IMR-90 (cell line): ENCODE data around the gene IL4. TPM values are rescaled to one million over a fixed set of nuclear protein-coding genes. Genes with fewer than 3 reads are reported as not detected.
"Not testable (repeated sequence)": the region's sequence is repeated elsewhere in the genome, so short reads cannot be mapped to it uniquely, and the experiment has no call there.

ENCODE experiments used
- ATAC-seq: fragments of 200-7000 bp; cut with Tn5 transposase; 2 replicates; pipeline ENCODE4 v1.9.1; 2020; ENCODE audit warnings: low read depth, mild to moderate bottlenecking, moderate library complexity
- BruUV-seq: library from RNA; stranded (reverse); fragments of 400-500 nt; replicated peaks from 2 replicates; lab custom pipeline; 2021; lab: Mats Ljungman, UMichigan
- CTCF ChIA-PET: fragments of 300-600 bp; formaldehyde crosslinking; extraction: SDS; loops from one replicate; lab custom pipeline; 2021; ENCODE audit warnings: antibody characterized with exemption; lab: Yijun Ruan, JAX
- POLR2A ChIA-PET: fragments of 300-600 bp; sonication (Branson Sonifier 250); formaldehyde crosslinking; loops from one replicate; lab custom pipeline; 2022; ENCODE audit warnings: antibody characterized with exemption; ENCODE audit not compliant: unreplicated experiment; lab: Charles Lee
- DNase-seq: peaks from one replicate; pipeline ENCODE4 v3.0.0; 2013
- H2AFZ ChIP-seq: replicated peaks from 2 replicates; pipeline ENCODE3; 2013; ENCODE audit warnings: low read length, mild to moderate bottlenecking; ENCODE audit not compliant: poor library complexity
- H2AK5ac ChIP-seq: 2 replicates; pipeline ENCODE4 v1.6.1; 2013; ENCODE audit warnings: low read depth, low read length, inconsistent platforms
- H2AK9ac ChIP-seq: replicated peaks from 2 replicates; pipeline ENCODE3; 2013; ENCODE audit warnings: mild to moderate bottlenecking, low read depth, low read length, moderate library complexity; ENCODE audit not compliant: poor library complexity
- H2BK120ac ChIP-seq: 2 replicates; pipeline ENCODE4 v1.6.1; 2013; ENCODE audit warnings: low read depth, low read length, inconsistent platforms
- H2BK15ac ChIP-seq: 3 replicates; pipeline ENCODE4 v1.6.1; 2013; ENCODE audit warnings: low read depth, low read length, inconsistent platforms
- H2BK20ac ChIP-seq: 2 replicates; pipeline ENCODE4 v1.6.1; 2013; ENCODE audit warnings: low read depth, mild to moderate bottlenecking, inconsistent platforms, low read length, moderate library complexity
- H2BK5ac ChIP-seq: 2 replicates; pipeline ENCODE4 v1.6.1; 2013; ENCODE audit warnings: mild to moderate bottlenecking, low read depth, low read length, inconsistent platforms; ENCODE audit not compliant: poor library complexity, severe bottlenecking
- H3K14ac ChIP-seq: replicated peaks from 2 replicates; pipeline ENCODE4 v1.6.1; 2013; ENCODE audit warnings: low read depth, low read length, inconsistent platforms
- H3K18ac ChIP-seq: 2 replicates; pipeline ENCODE4 v1.6.1; 2013; ENCODE audit warnings: low read depth, low read length, control low read depth
- H3K23ac ChIP-seq: 2 replicates; pipeline ENCODE4 v1.6.1; 2013; ENCODE audit warnings: low read depth, low read length, inconsistent platforms
- H3K27ac ChIP-seq: 2 replicates; pipeline ENCODE4 v1.5.1; 2013; ENCODE audit warnings: mild to moderate bottlenecking, control low read depth, low read length; ENCODE audit not compliant: insufficient read depth
- H3K27me3 ChIP-seq: 2 replicates; pipeline ENCODE4 v1.6.1; 2013; ENCODE audit warnings: low read length; ENCODE audit not compliant: control insufficient read depth, insufficient read depth
- H3K36me3 ChIP-seq: 2 replicates; pipeline ENCODE4 v1.6.1; 2013; ENCODE audit warnings: low read length, mixed read lengths; ENCODE audit not compliant: control insufficient read depth, insufficient read depth
- H3K4ac ChIP-seq: 2 replicates; pipeline ENCODE4 v1.6.1; 2013; ENCODE audit warnings: low read depth, low read length, inconsistent platforms
- H3K4me1 ChIP-seq: 2 replicates; pipeline ENCODE4 v1.6.1; 2013; ENCODE audit warnings: low read length, mixed read lengths; ENCODE audit not compliant: control insufficient read depth, insufficient read depth
- H3K4me2 ChIP-seq: 2 replicates; pipeline ENCODE4 v1.6.1; 2013; ENCODE audit warnings: low read depth, mild to moderate bottlenecking, control low read depth, low read length, moderate library complexity
- H3K4me3 ChIP-seq: 2 replicates; pipeline ENCODE4 v1.5.1; 2013; ENCODE audit warnings: low read depth, mild to moderate bottlenecking, control low read depth, low read length, moderate library complexity; ENCODE audit not compliant: insufficient read depth
- H3K56ac ChIP-seq: 2 replicates; pipeline ENCODE4 v1.6.1; 2013; ENCODE audit warnings: low read length, inconsistent platforms; ENCODE audit not compliant: insufficient read depth; ENCODE audit errors: extremely low read depth
- H3K79me1 ChIP-seq, 2 experiments: 2 replicates each; pipeline ENCODE4 v1.6.1; 2013; ENCODE audit warnings: low read length in 2 of 2, inconsistent platforms in 1 of 2, low read depth in 1 of 2
- H3K9ac ChIP-seq: 2 replicates; pipeline ENCODE4 v1.6.1; 2013; ENCODE audit warnings: low read depth, low read length, control low read depth
- H3K9me1 ChIP-seq: 2 replicates; pipeline ENCODE4 v1.6.1; 2013; ENCODE audit warnings: low read length, inconsistent platforms; ENCODE audit not compliant: insufficient read depth
- H3K9me3 ChIP-seq: 2 replicates; pipeline ENCODE4 v1.6.1; 2013; ENCODE audit warnings: low read length; ENCODE audit not compliant: control insufficient read depth, insufficient read depth
- H4K20me1 ChIP-seq: 2 replicates; pipeline ENCODE4 v1.6.1; 2013; ENCODE audit warnings: low read length, inconsistent platforms; ENCODE audit not compliant: insufficient read depth
- H4K5ac ChIP-seq: 2 replicates; pipeline ENCODE4 v1.6.1; 2013; ENCODE audit warnings: mild to moderate bottlenecking, low read depth, low read length, control low read depth
- H4K8ac ChIP-seq, 2 experiments: 2 replicates each; pipeline ENCODE4 v1.6.1; 2013; ENCODE audit warnings: low read depth in 2 of 2, low read length in 2 of 2, control low read depth in 1 of 2, inconsistent platforms in 1 of 2
- H4K91ac ChIP-seq: 2 replicates; pipeline ENCODE4 v1.6.1; 2013; ENCODE audit warnings: low read depth, low read length, inconsistent platforms; ENCODE audit not compliant: insufficient read depth
- WGBS, 2 experiments: methylation state at CpG; one replicate each; pipeline versions ENCODE4 v1.1.5 to v1.1.7; 2013; ENCODE audit warnings: missing lambda C conversion rate in 2 of 2; ENCODE audit not compliant: insufficient read length in 1 of 2; ENCODE audit errors: extremely low coverage in 2 of 2; 5-methylcytosine and 5-hydroxymethylcytosine counted together
- dilution Hi-C: fragments of 300-500 bp; cut with HindIII; formaldehyde crosslinking; loops from one replicate; pipeline ENCODE4 v1.14.3; 2018; ENCODE audit warnings: low sequenced_read_pairs; ENCODE audit not compliant: unreplicated experiment
- in situ Hi-C: fragments of 300-500 bp; cut with MboI; formaldehyde crosslinking; loops from 3 replicates; pipeline ENCODE4 v1.14.3; 2019; ENCODE audit warnings: low sequenced_read_pairs, inconsistent platforms, mixed read lengths
- intact Hi-C: fragments of 100-400 bp; cut with micrococcal nuclease; formaldehyde crosslinking; loops from 2 replicates; pipeline ENCODE4 v1.10.0; 2022
- polyA plus RNA-seq, 3 experiments: library from polyadenylated mRNA; depleted of rRNA; stranded (reverse); fragments of >200 nt; gene quantifications; 2 replicates each; pipeline ENCODE4 v1.2.3, GENCODE V29; 2012; ENCODE audit warnings: low replicate concordance in 1 of 3
- total RNA-seq: library from RNA; depleted of rRNA; stranded (reverse); fragments of >200 nt; gene quantifications from 2 replicates; pipeline ENCODE4 v1.2.3, GENCODE V29; 2012

Gene IL4
- total and polyA plus RNA-seq, 2 of the 4 experiments (the other 2 are of a cell fraction), result not detected

GRCh38 chr5:132633587-132633986 lies 40.2 kb upstream of the IL4 start:
- H2BK120ac ChIP-seq, H4K20me1 ChIP-seq, H3K4ac ChIP-seq, H3K23ac ChIP-seq, H2AK5ac ChIP-seq, H3K4me2 ChIP-seq, DNase-seq, H3K79me1 ChIP-seq, H3K9me1 ChIP-seq, H3K9ac ChIP-seq, H3K27me3 ChIP-seq, BruUV-seq, H4K8ac ChIP-seq, H2BK15ac ChIP-seq, POLR2A ChIA-PET, in situ Hi-C loops, H4K91ac ChIP-seq, ATAC-seq, H2AFZ ChIP-seq, H3K27ac ChIP-seq, dilution Hi-C loops, H2BK20ac ChIP-seq, H3K4me3 ChIP-seq, H3K9me3 ChIP-seq, H3K18ac ChIP-seq, H4K5ac ChIP-seq, H3K4me1 ChIP-seq, H3K14ac ChIP-seq, H2AK9ac ChIP-seq, H3K56ac ChIP-seq, H2BK5ac ChIP-seq: not testable (repeated sequence)
- H3K36me3 ChIP-seq, result peaks cover 20% of the 10 kb centered on the region
- intact Hi-C loops, result loop anchor here (5.0 kb wide), 1 partner anchor 41 kb away; no protein-coding TSS in a partner anchor
- CTCF ChIA-PET, result interaction anchor here (0.6 to 0.7 kb wide), 2 partner anchors 62 to 128 kb away, joined by 3 read pairs; no protein-coding TSS in a partner anchor
- WGBS, 2 experiments, result no CpG with 5 or more reads among the region's 4 CpGs
